ENCODE data around the gene LLGL1.

Gene LLGL1

GRCh38 chr17:18245038-18245776 lies 19.8 kb downstream of the LLGL1 start:
- no peak for TF ChIP-seq SIN3A (IDR thresholded peaks at IDR 0.05; ENCODE audit: borderline replicate concordance, insufficient read depth, low read length)
- TF ChIP-seq TAF1 (IDR thresholded peaks at IDR 0.05; ENCODE audit: borderline replicate concordance, insufficient read depth, low read length): no peak
- TF ChIP-seq FOXP2 (optimal IDR thresholded peaks at IDR 0.05; ENCODE audit: borderline replicate concordance, extremely low read depth, extremely low read length, insufficient read depth): no peak
- TF ChIP-seq POLR2AphosphoS5 (IDR thresholded peaks at IDR 0.05; ENCODE audit: low read depth, low read length): no peak
- TF ChIP-seq, protein P1, sequence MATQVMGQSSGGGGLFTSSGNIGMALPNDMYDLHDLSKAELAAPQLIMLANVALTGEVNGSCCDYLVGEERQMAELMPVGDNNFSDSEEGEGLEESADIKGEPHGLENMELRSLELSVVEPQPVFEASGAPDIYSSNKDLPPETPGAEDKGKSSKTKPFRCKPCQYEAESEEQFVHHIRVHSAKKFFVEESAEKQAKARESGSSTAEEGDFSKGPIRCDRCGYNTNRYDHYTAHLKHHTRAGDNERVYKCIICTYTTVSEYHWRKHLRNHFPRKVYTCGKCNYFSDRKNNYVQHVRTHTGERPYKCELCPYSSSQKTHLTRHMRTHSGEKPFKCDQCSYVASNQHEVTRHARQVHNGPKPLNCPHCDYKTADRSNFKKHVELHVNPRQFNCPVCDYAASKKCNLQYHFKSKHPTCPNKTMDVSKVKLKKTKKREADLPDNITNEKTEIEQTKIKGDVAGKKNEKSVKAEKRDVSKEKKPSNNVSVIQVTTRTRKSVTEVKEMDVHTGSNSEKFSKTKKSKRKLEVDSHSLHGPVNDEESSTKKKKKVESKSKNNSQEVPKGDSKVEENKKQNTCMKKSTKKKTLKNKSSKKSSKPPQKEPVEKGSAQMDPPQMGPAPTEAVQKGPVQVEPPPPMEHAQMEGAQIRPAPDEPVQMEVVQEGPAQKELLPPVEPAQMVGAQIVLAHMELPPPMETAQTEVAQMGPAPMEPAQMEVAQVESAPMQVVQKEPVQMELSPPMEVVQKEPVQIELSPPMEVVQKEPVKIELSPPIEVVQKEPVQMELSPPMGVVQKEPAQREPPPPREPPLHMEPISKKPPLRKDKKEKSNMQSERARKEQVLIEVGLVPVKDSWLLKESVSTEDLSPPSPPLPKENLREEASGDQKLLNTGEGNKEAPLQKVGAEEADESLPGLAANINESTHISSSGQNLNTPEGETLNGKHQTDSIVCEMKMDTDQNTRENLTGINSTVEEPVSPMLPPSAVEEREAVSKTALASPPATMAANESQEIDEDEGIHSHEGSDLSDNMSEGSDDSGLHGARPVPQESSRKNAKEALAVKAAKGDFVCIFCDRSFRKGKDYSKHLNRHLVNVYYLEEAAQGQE (IDR thresholded peaks at IDR 0.05; ENCODE audit: insufficient read depth in 1 of 2, low read depth in 2 of 2, low read length in 2 of 2): no peak

GRCh38 chr17:18246109-18246725 lies 20.8 kb downstream of the LLGL1 start:
- TF ChIP-seq TAF1 (IDR thresholded peaks at IDR 0.05; ENCODE audit: borderline replicate concordance, insufficient read depth, low read length): no peak
- no peak for TF ChIP-seq SIN3A (IDR thresholded peaks at IDR 0.05; ENCODE audit: borderline replicate concordance, insufficient read depth, low read length)
- no peak for TF ChIP-seq POLR2AphosphoS5 (IDR thresholded peaks at IDR 0.05; ENCODE audit: low read depth, low read length)
- TF ChIP-seq FOXP2 (optimal IDR thresholded peaks at IDR 0.05; ENCODE audit: borderline replicate concordance, extremely low read depth, extremely low read length, insufficient read depth): no peak
- TF ChIP-seq, protein P1 (IDR thresholded peaks at IDR 0.05; ENCODE audit: insufficient read depth in 1 of 2, low read depth in 2 of 2, low read length in 2 of 2): no peak

DNA sequence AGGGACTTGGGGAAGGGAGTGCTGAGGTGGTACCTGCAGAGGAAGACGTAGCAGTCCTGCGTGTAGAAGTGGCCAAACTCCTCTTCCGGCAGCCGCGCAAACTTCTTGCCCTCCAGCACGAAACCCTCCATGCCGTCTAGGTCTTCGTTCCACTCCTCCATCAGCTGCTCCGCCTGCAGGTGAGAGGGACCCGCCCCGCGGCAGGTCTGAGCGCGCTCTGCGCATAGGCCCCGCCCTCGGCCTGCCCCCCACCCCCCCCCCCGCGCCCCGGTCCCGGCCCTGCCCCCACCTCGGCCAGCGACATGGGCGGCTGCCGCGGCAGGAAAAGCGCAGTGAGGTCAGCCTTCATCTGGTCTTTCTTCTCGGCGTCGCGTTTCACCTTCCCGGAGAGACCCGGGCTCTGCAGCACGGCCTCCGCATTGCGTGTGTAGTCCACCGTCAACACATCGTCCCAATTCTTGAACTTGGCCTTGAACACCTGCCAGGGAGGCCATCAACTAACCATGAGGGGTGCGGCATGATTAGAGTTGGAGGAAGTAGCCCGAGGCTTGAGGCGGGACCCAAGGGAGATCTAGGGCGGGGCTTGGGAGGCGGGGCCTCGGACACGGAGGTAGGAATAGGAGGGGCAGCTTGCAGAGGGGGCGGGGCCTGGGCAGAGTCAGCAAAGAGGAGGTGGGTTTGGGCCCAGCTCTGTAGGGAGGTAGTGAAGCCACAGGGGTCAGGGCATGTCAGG lies 21.6 kb downstream of the LLGL1 start:
- peak; percentile 20 for TF ChIP-seq FOXP2 (optimal IDR thresholded peaks at IDR 0.05; ENCODE audit: borderline replicate concordance, extremely low read depth, extremely low read length, insufficient read depth)
- TF ChIP-seq, protein P1 (IDR thresholded peaks at IDR 0.05; ENCODE audit: insufficient read depth in 1 of 2, low read depth in 2 of 2, low read length in 2 of 2): no peak

DNA sequence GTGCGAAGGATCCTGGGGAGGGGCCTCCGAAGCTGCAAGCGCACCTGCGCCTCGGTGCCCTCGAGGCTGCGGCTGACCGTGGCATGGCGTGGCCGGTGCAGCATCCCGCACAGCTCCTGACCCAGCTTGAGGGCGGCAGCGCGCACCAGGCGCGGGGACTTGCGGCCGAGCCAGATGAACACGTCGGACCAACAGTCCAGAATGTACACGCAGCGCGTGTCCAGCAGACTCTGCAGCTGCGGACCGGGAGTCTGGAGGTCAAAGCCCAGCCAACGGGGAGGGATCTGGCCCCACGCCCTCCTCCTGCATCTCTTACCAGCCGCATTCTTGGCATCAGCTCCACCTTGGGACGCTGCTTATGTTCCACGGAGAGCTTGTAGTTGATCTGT lies 22.2 kb downstream of the LLGL1 start:
- TF ChIP-seq, protein P1 (IDR thresholded peaks at IDR 0.05; ENCODE audit: insufficient read depth in 1 of 2, low read depth in 2 of 2, low read length in 2 of 2): no peak

Measured in PFSK-1 (cell line).